ENCODE results near the gene MIGA2. TPM values are rescaled to one million over a fixed set of nuclear protein-coding genes. Genes with fewer than 3 reads are reported as not detected.
A peak's percentile ranks its signal among the peaks of the same experiment; 100 is the strongest.

Gene MIGA2
- polyA plus RNA-seq, 2 of the 4 experiments (the other 2 are of a cell fraction) = 6.4 to 16.1 TPM

- peak; percentile 72 for TF ChIP-seq REST (IDR thresholded peaks at IDR 0.05)
- no peak for TF ChIP-seq SMC3 (IDR thresholded peaks at IDR 0.05)
- no peak for TF ChIP-seq HMGXB4 (CRISPR knock-in tag; IDR thresholded peaks at IDR 0.05; ENCODE audit: borderline replicate concordance)
- no peak for TF ChIP-seq EHMT2 (IDR thresholded peaks at IDR 0.05; ENCODE audit: low read depth)
- peak; percentile 66; the same call in 1 of the 2 replicates for TF ChIP-seq HDAC2 (IDR thresholded peaks at IDR 0.05)
- peak; percentile 98 for TF ChIP-seq TFCP2L1 (CRISPR knock-in tag; IDR thresholded peaks at IDR 0.05)
- peak; percentile 99 for TF ChIP-seq FOXS1 (CRISPR knock-in tag; IDR thresholded peaks at IDR 0.05)
- TF ChIP-seq NFE2L2 (conservative IDR thresholded peaks at IDR 0.05; ENCODE audit: low read length) = no peak
- peak; percentile 98 for TF ChIP-seq EHF (CRISPR knock-in tag; IDR thresholded peaks at IDR 0.05)
- peak; percentile 23; the same call in 1 of the 2 replicates for TF ChIP-seq HOXA7 (CRISPR knock-in tag; IDR thresholded peaks at IDR 0.05)
- TF ChIP-seq SREBF2 (IDR thresholded peaks at IDR 0.05) = no peak
- TF ChIP-seq MAX (IDR thresholded peaks at IDR 0.05) = peak; percentile 26
- peak; percentile 99 for TF ChIP-seq HOXB13 (CRISPR knock-in tag; IDR thresholded peaks at IDR 0.05; ENCODE audit: low read depth)
- peak; percentile 99 for TF ChIP-seq ATOH8 (CRISPR knock-in tag; IDR thresholded peaks at IDR 0.05; ENCODE audit: low read depth)
- no peak; the same call in 1 of the 2 replicates for TF ChIP-seq RARB (CRISPR knock-in tag; IDR thresholded peaks at IDR 0.05)
- no peak for TF ChIP-seq ZFP36 (IDR thresholded peaks at IDR 0.05; ENCODE audit: borderline replicate concordance, partially characterized antibody)
- TF ChIP-seq ZSCAN20 (CRISPR knock-in tag; IDR thresholded peaks at IDR 0.05) = peak; percentile 96
- TF ChIP-seq PHF8 (IDR thresholded peaks at IDR 0.05; ENCODE audit: borderline replicate concordance, low read depth) = no peak; the same call in 1 of the 2 replicates
- no peak for TF ChIP-seq JUNB (IDR thresholded peaks at IDR 0.05)
- TF ChIP-seq FOSL2 (IDR thresholded peaks at IDR 0.05) = no peak
- peak; percentile 49; the same call in 1 of the 2 replicates for TF ChIP-seq FOSL2 (CRISPR knock-in tag; IDR thresholded peaks at IDR 0.05)
- TF ChIP-seq ZC3H11A (IDR thresholded peaks at IDR 0.05) = no peak
- TF ChIP-seq ESRRA (IDR thresholded peaks at IDR 0.05; ENCODE audit: borderline replicate concordance, low read length) = no peak
- peak; percentile 98; the same call in 1 of the 2 replicates for TF ChIP-seq TP53 (CRISPR knock-in tag; IDR thresholded peaks at IDR 0.05)
These were observed 44.4 kb downstream of the MIGA2 start, which contains the start of gene DOLPP1 (continued) for GRCh38 chr9:129080601-129081387.

Measured in A549 (cell line).